B cell (primary cell): ENCODE data around the gene BRIP1. TPM values are rescaled to one million over a fixed set of nuclear protein-coding genes. Genes with fewer than 3 reads are reported as not detected.
"Not testable (repeated sequence)": the region's sequence is repeated elsewhere in the genome, so short reads cannot be mapped to it uniquely, and the experiment has no call there.

Experiments
- ATAC-seq: fragments of 200-7000 bp; cut with Tn5 transposase; one replicate; pipeline ENCODE4 v1.10.0; 2021; ENCODE audit warnings: low read depth, mild to moderate bottlenecking, moderate number of reproducible peaks, moderate library complexity
- CTCF ChIA-PET: fragments of 350-600 bp; sonication (Branson Sonifier 250); formaldehyde crosslinking; loops from one replicate; lab custom pipeline; 2021; ENCODE audit warnings: antibody characterized with exemption, inconsistent platforms; lab: Charles Lee
- POLR2A ChIA-PET: fragments of 350-600 bp; sonication (Branson Sonifier 250); formaldehyde crosslinking; loops from one replicate; lab custom pipeline; 2021; ENCODE audit warnings: antibody characterized with exemption; lab: Charles Lee
- DNase-seq: peaks from one replicate; pipeline ENCODE4 v3.0.0; 2013
- H2AFZ ChIP-seq: 2 replicates; pipeline ENCODE4 v1.6.1; 2012; ENCODE audit warnings: mild to moderate bottlenecking, low read depth, low read length; ENCODE audit not compliant: insufficient read depth, poor library complexity, severe bottlenecking
- H3K27ac ChIP-seq, 2 donors: 1 replicate in 1 of 2; 2 replicates in 1 of 2; pipeline ENCODE4 v1.5.1; 2012 to 2013; ENCODE audit warnings: low read length in 2 of 2, mild to moderate bottlenecking in 2 of 2, moderate library complexity in 1 of 2
- H3K27me3 ChIP-seq, 4 experiments: fragments of 200-600 bp in 1 of 4; sonication (generic) in 1 of 4; replicated peaks in 1 of 4; 1 replicate in 2 of 4; 2 replicates in 2 of 4; pipeline versions ENCODE4 v1.6.1 to v1.7.0; 2013 to 2016; ENCODE audit warnings: low read length in 3 of 4, mild to moderate bottlenecking in 2 of 4, mixed read lengths in 1 of 4, moderate library complexity in 1 of 4; ENCODE audit not compliant: insufficient read depth in 4 of 4, control insufficient read depth in 3 of 4; ENCODE audit errors: control extremely low read depth in 1 of 4
- H3K36me3 ChIP-seq, 2 experiments: replicated peaks in 1 of 2; 1 replicate in 1 of 2; 2 replicates in 1 of 2; pipeline versions ENCODE4 v1.6.1 to v1.7.1; 2013; ENCODE audit warnings: low read length in 1 of 2; ENCODE audit not compliant: insufficient read depth in 2 of 2, control insufficient read depth in 1 of 2; ENCODE audit errors: control extremely low read depth in 1 of 2, extremely low read depth in 1 of 2
- H3K4me1 ChIP-seq, 2 donors: fragments of 200-600 bp in 1 of 2; sonication (generic) in 1 of 2; 1 replicate in 1 of 2; 2 replicates in 1 of 2; pipeline versions ENCODE4 v1.5.1 to v1.6.1; 2013 to 2017; ENCODE audit warnings: low read length in 2 of 2; ENCODE audit not compliant: control insufficient read depth in 2 of 2, insufficient read depth in 2 of 2
- H3K4me2 ChIP-seq: replicated peaks from 2 replicates; pipeline ENCODE3; 2012; ENCODE audit warnings: mild to moderate bottlenecking, low read depth, low read length; ENCODE audit not compliant: poor library complexity, severe bottlenecking
- H3K4me3 ChIP-seq, 5 experiments: fragments of 200-600 bp in 1 of 5; sonication (generic) in 1 of 5; 1 replicate in 3 of 5; 2 replicates in 2 of 5; pipeline versions ENCODE4 v1.5.1 to v1.7.0; 2011 to 2016; ENCODE audit warnings: low read length in 4 of 5, mild to moderate bottlenecking in 4 of 5, low read depth in 2 of 5, control low read depth in 1 of 5, moderate library complexity in 1 of 5; ENCODE audit not compliant: insufficient read depth in 1 of 5; ENCODE audit errors: control extremely low read depth in 1 of 5, extremely low read depth in 1 of 5
- H3K79me2 ChIP-seq: fragments of 200-600 bp; sonication (generic); one replicate; pipeline ENCODE4 v1.6.0; 2016; ENCODE audit warnings: low read length; ENCODE audit not compliant: control insufficient read depth, insufficient read depth
- H3K9ac ChIP-seq: fragments of 200-600 bp; sonication (generic); 2 replicates; pipeline ENCODE4 v1.6.1; 2017; ENCODE audit warnings: mild to moderate bottlenecking, low read length, moderate library complexity
- H3K9me3 ChIP-seq, 3 donors: one replicate each; pipeline versions ENCODE4 v1.6.1 to v1.7.1; 2013; ENCODE audit warnings: low read length in 2 of 3; ENCODE audit not compliant: control insufficient read depth in 2 of 3, insufficient read depth in 1 of 3; ENCODE audit errors: control extremely low read depth in 1 of 3
- H4K20me1 ChIP-seq: 2 replicates; pipeline ENCODE4 v1.6.0; 2012; ENCODE audit warnings: mild to moderate bottlenecking, low read length; ENCODE audit not compliant: insufficient read depth, control insufficient read depth, poor library complexity, severe bottlenecking
- H3K27ac Mint-ChIP-seq: one replicate; pipeline ENCODE4 v1.8.0; 2021; ENCODE audit warnings: mixed read lengths
- H3K27me3 Mint-ChIP-seq: one replicate; pipeline ENCODE4 v1.8.0; 2021; ENCODE audit warnings: mixed read lengths
- H3K4me1 Mint-ChIP-seq: one replicate; pipeline ENCODE4 v1.8.0; 2021; ENCODE audit warnings: mixed read lengths
- H3K4me3 Mint-ChIP-seq: one replicate; pipeline ENCODE4 v1.8.0; 2021; ENCODE audit warnings: mixed read lengths
- H3K9me3 Mint-ChIP-seq: one replicate; pipeline ENCODE4 v1.8.0; 2022; ENCODE audit warnings: mixed read lengths; ENCODE audit not compliant: insufficient read depth
- WGBS: methylation state at CpG from one replicate; pipeline ENCODE4 v1.1.5; 2013; ENCODE audit warnings: missing lambda C conversion rate; ENCODE audit not compliant: insufficient coverage; 5-methylcytosine and 5-hydroxymethylcytosine counted together
- intact Hi-C: fragments of 100-400 bp; cut with micrococcal nuclease; formaldehyde crosslinking; loops from one replicate; pipeline ENCODE4 v1.10.0; 2022
- polyA plus RNA-seq: library from polyadenylated mRNA; depleted of rRNA; stranded (reverse); fragments of >200 nt; gene quantifications from 2 replicates; pipeline ENCODE4 v1.2.3, GENCODE V29; 2012
- total RNA-seq, 2 donors: library from RNA; stranded (reverse); fragments of 120-200 nt in 1 of 2; gene quantifications; 1 replicate in 1 of 2; 2 replicates in 1 of 2; pipeline versions ENCODE4 v1.2.3 to v1.2.4, GENCODE V29; 2013 to 2022

BRIP1 gene
- total and polyA plus RNA-seq, 2 donors (not counting 1 experiment from before 2014, with no cell fraction given), result 0.89 to 2.4 TPM

DNA sequence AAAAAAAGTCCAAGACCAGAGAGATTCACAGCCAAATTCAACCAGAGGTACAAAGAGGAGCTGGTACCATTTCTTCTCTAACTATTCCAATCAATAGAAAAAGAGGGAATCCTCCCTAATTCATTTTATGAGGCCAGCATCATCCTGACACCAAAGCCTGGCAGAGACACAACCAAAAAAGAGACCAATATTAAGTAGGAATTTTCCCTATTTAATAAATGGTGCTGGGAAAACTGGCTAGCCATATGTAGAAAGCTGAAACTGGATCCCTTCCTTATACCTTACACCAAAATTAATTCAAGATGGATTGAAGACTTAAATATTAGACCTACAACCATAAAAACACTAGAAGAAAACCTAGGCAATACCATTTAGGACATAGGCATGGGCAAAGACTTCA, 186.8 kb downstream of the BRIP1 start:
- H3K79me2 ChIP-seq, intact Hi-C loops, H3K27ac ChIP-seq, H3K27ac Mint-ChIP-seq, H4K20me1 ChIP-seq, H3K9me3 ChIP-seq, ATAC-seq, CTCF ChIA-PET, H3K9me3 Mint-ChIP-seq, H3K4me1 ChIP-seq, POLR2A ChIA-PET, H3K4me2 ChIP-seq, H3K9ac ChIP-seq, H3K27me3 Mint-ChIP-seq, H3K4me3 Mint-ChIP-seq, H3K36me3 ChIP-seq, H3K4me1 Mint-ChIP-seq, H3K27me3 ChIP-seq, DNase-seq, H3K4me3 ChIP-seq, H2AFZ ChIP-seq: not testable (repeated sequence)

DNA sequence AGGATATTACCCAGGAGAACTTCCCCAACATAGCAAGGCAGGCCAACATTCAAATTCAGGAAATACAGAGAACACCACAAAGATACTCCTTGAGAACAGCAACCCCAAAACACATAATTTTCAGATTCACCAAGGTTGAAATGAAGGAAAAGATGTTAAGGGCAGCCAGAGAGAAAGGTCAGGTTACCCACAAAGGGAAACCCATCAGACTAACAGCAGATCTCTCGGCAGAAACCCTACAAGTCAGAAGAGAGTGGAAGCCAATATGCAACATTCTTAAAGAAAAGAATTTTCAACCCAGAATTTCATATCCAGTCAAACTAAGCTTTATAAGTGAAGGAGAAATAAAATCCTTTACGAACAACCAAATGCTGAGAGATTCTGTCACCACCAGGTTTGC, 188.7 kb downstream of the BRIP1 start:
- WGBS, result 100% methylated on average over 1 of the region's 2 CpGs
- H3K4me2 ChIP-seq, H3K27ac ChIP-seq, H2AFZ ChIP-seq, H3K36me3 ChIP-seq, CTCF ChIA-PET, H3K4me1 Mint-ChIP-seq, H3K9ac ChIP-seq, ATAC-seq, H3K27me3 Mint-ChIP-seq, H4K20me1 ChIP-seq, POLR2A ChIA-PET, H3K9me3 ChIP-seq, H3K4me3 ChIP-seq, H3K27me3 ChIP-seq, DNase-seq, H3K27ac Mint-ChIP-seq, intact Hi-C loops, H3K4me3 Mint-ChIP-seq, H3K9me3 Mint-ChIP-seq, H3K4me1 ChIP-seq, H3K79me2 ChIP-seq: not testable (repeated sequence)

DNA sequence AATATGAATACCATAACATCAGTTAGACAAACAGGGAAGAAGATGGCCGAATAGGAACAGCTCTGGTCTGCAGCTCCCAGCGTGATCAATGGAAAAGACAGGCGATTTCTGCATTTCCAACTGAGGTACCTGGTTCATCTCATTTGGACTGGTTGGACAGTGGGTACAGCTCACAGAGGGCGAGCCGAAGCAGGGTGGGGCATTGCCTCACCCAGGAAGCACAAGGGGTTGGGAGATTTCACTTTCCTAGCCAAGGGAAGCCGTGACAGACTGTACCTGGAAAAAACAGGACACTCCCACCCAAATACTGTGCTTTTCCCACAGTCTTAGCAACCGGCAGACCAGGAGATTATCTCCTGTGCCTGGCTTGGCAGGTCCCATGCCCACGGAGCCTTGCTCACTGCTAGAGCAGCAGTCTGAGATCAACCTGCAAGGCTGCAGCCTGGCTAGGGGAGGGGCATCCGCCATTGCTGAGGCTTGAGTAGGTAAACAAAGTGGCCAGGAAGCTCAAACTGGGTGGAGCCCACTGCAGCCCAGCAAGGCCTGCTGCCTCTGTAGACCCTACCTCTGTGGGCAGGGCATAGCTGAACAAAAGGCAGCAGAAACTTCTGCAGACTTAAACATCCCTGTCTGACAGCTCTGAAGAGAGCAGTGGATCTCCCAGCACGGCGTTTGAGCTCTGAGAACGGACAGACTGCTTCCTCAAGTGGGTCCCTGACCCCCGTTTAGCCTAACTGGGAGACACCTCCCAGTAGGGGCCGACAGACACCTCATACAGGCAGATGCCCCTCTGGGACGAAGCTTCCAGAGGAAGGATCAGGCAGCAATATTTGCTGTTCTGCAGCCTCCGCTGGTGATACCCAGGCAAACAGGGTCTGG, 190.1 kb downstream of the BRIP1 start:
- ATAC-seq, H3K79me2 ChIP-seq: not testable (repeated sequence)

More for the DNA sequence above, 190.1 kb downstream of the BRIP1 start:
- H3K27ac ChIP-seq, H3K9ac ChIP-seq, H3K4me1 Mint-ChIP-seq, H3K36me3 ChIP-seq, CTCF ChIA-PET, H2AFZ ChIP-seq, H3K27me3 Mint-ChIP-seq, H3K27me3 ChIP-seq, H3K9me3 Mint-ChIP-seq, H3K27ac Mint-ChIP-seq, POLR2A ChIA-PET, H3K4me3 Mint-ChIP-seq, H3K4me3 ChIP-seq, H3K4me2 ChIP-seq, H4K20me1 ChIP-seq, DNase-seq, H3K4me1 ChIP-seq, intact Hi-C loops, H3K9me3 ChIP-seq: not testable (repeated sequence)
- 92% methylated on average over 12 of the region's 16 CpGs for WGBS
